GM18505 (cell line): ENCODE measurements around the gene FAM83F.

Experiments
- ATAC-seq: cut with Tn5 transposase; IDR thresholded peaks from one replicate; pipeline ENCODE4 v1.9.1; 2021; ENCODE audit not compliant: unreplicated experiment
- POLR2A ChIP-seq: IDR thresholded peaks from 4 replicates; pipeline ENCODE4 v1.6.1; 2011; ENCODE audit warnings: borderline replicate concordance; ENCODE audit not compliant: insufficient read depth, insufficient read length; ENCODE audit errors: extremely low read depth

The FAM83F gene

GRCh38 chr22:39994041-39994565 lies 651 bp upstream of the FAM83F start:
- ATAC-seq, result no peak
- no peak for TF ChIP-seq POLR2A

- ATAC-seq, result no peak
- no peak for TF ChIP-seq POLR2A
Observed at GRCh38 chr22:39995393-39996252, 869 bp downstream of the FAM83F start.

GRCh38 chr22:39996732-39997131 lies 2.0 kb downstream of the FAM83F start:
- no peak for ATAC-seq
- TF ChIP-seq POLR2A, result no peak

- no peak for TF ChIP-seq POLR2A
Observed at GRCh38 chr22:39997421-39997820, 2.7 kb downstream of the FAM83F start.

GRCh38 chr22:39997939-39998726 lies 3.4 kb downstream of the FAM83F start:
- no peak for TF ChIP-seq POLR2A
- no peak for ATAC-seq

More at GRCh38 chr22:39997421-39997820, 2.7 kb downstream of the FAM83F start:
- no peak for ATAC-seq

- TF ChIP-seq POLR2A, result no peak
- no peak for ATAC-seq
Observed at GRCh38 chr22:39999144-39999757, 4.5 kb downstream of the FAM83F start.

GRCh38 chr22:40000171-40000570 lies 5.4 kb downstream of the FAM83F start:
- no peak for ATAC-seq
- no peak for TF ChIP-seq POLR2A

GRCh38 chr22:40001106-40001505 lies 6.4 kb downstream of the FAM83F start:
- no peak for TF ChIP-seq POLR2A
- ATAC-seq, result no peak

GRCh38 chr22:40001800-40002577 lies 7.2 kb downstream of the FAM83F start:
- no peak for TF ChIP-seq POLR2A
- no peak for ATAC-seq

- no peak for TF ChIP-seq POLR2A
- no peak for ATAC-seq
Observed at GRCh38 chr22:40002935-40003715, 8.4 kb downstream of the FAM83F start.

- no peak for TF ChIP-seq POLR2A
- ATAC-seq, result no peak
Observed at GRCh38 chr22:40004836-40005235, 10.1 kb downstream of the FAM83F start.

GRCh38 chr22:40006641-40007040 lies 11.9 kb downstream of the FAM83F start:
- ATAC-seq, result no peak
- TF ChIP-seq POLR2A, result no peak
